Stimulated activated CD4-positive, alpha-beta T cell treated with anti-CD3 and anti-CD28 coated beads, Interleukin-1b, Interleukin-23, amount 100 ng/mL, for 48 hours (primary cell): ENCODE results near the gene EFCAB12.
A peak's percentile ranks its signal among the peaks of the same experiment; 100 is the strongest.
"Not testable (repeated sequence)": the region's sequence is repeated elsewhere in the genome, so short reads cannot be mapped to it uniquely, and the experiment has no call there.

Experiments used
- DNase-seq: peaks from one replicate; pipeline ENCODE4 v3.0.0-alpha.2; 2020

The EFCAB12 gene

DNA sequence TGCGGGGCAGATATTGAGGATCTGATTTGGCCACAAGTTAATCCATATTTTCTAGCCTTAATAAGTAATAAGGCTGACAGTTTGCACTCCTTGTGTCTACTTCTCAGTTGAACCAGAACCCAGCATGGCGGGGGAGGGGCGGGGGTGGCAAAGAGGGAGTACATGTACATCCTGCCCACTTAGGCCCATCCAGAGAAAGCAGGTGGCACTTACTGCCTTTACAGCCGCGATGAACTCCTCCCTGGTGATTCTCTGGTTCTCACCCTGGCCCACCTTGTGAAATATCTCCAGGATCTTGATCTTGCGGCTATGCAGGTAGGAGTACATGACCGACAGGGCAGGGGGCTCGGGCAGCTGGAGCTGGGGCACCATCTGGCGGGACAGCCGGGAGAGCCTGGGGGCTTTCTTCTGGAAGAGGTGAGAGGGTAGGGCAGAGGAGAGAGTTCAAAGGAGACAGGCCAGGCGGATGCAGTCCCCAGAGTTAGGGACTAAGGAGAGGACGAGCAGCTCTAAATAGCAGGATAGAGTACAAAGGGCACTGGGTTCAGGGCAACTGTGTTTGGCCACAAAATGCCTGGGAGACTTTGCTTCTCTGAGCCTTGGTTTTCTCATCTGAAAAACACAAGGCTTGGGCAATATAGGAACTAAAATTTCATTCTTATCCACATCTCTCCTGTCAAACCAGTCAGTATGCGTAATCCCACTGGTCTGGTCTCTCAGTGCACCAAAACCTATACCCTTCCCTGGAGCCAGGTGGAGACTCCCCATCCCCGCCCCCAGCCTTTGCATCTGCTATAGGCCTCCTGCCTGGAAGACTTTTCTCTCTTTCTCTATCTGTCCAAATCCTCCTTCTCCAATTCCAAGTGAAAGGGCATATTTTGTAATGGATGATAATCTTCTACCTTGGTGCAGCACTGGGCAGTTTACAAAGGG is 10.1 kb downstream of the EFCAB12 start:
- DNase-seq, result no peak

DNA sequence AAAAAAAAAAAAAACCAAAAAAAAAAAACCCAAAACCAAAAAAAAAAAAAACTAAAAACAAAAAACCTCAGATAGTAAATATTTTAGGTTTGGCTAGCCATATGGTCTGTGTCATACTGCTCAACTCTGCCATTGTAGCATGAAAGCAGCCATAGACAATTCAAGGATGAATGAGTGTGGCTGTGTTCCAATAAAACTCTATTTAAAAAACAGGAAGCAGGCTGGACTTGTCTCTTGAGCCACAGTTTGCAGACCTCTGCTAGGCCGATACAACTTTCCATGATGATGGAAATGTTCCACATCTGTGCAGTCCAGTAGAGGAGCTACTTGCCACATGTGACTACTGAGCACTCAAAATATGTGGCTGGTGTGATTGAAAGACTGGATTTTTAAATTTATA is 11.1 kb downstream of the EFCAB12 start:
- DNase-seq, result no peak

- DNase-seq, result no peak
Observed at GRCh38 chr3:129416415-129416814, 12.0 kb downstream of the EFCAB12 start.

- no peak for DNase-seq
Observed at GRCh38 chr3:129415830-129416229, 12.6 kb downstream of the EFCAB12 start.

DNA sequence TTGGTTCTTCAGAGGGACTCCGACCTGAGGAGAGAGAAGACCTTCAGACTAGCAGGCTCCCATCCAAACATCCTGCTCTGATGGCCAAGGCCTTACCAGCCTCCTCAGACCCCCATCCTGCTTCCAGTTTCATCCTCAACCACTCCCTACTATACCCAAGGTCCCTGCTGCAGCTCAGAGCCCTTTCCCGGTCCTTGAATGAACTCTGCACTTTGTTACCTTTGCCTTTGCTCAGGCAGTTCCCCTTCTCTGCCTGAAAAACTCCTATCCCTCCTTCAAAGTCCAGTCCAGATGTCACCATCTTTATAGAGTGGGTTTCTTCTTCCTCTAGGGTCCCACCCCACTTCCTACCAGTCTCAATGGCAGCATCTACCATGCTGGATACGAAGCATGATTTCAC is 13.1 kb downstream of the EFCAB12 start:
- DNase-seq, result no peak

GRCh38 chr3:129413687-129414506 is 14.5 kb downstream of the EFCAB12 start:
- DNase-seq, result no peak

- not testable (repeated sequence) for DNase-seq
Observed at GRCh38 chr3:129413238-129413637, 15.2 kb downstream of the EFCAB12 start.

DNA sequence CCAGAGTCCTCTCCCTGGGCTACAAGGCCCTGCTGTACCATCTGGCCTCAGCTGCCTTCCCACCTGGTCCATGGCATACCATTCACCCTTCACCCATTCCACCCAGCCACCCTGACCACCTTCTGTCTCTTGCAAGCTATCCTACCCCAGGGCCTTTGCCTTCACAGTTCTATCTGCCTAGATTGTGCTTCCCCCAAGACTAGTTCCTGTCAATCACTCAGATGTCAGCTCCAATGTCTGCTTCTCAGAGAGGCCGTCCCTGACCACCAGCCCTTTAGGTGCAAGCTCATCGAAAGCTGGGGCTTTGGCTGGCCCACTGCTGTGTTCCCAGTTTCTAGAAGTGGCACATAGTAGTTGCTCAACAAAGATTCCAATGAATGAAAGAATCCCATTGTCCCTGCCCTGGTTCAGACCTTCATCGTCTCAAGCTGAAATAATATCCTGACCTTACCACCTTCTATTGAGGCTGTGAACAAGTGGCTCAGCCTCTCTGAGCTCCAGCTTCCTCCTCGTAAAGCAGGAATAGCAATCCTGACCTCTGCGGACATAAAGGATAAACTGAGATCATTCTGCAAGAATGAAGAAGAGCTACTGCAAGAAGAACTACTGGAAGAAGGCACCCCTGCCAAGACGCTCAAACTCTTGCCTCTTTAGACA is 15.8 kb downstream of the EFCAB12 start:
- DNase-seq, result no peak

- no peak for DNase-seq
Observed at GRCh38 chr3:129410971-129411370, 17.5 kb downstream of the EFCAB12 start.

DNA sequence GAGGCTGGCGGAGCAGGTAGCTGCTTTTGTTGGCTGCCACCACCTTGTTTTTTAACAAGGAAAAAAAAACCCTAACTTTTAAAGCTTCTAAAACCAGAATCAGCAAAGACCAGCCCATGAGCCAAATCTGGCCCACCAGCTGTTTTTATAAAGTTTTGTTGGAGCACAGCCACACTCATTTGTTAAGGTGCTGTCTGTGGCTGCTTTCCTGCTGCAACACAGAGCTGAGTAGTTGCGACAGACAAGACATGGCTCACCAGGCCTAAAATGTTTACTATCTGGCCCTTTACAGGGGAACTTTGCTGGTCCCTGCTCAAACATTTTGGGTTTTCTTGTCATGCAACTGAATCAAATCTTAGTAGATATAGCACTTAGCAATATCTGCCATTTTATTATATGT is 18.9 kb downstream of the EFCAB12 start:
- no peak for DNase-seq

GRCh38 chr3:129404610-129405009 is 23.8 kb downstream of the EFCAB12 start:
- no peak for DNase-seq

- no peak for DNase-seq
Observed at GRCh38 chr3:129404130-129404529, 24.3 kb downstream of the EFCAB12 start.

DNA sequence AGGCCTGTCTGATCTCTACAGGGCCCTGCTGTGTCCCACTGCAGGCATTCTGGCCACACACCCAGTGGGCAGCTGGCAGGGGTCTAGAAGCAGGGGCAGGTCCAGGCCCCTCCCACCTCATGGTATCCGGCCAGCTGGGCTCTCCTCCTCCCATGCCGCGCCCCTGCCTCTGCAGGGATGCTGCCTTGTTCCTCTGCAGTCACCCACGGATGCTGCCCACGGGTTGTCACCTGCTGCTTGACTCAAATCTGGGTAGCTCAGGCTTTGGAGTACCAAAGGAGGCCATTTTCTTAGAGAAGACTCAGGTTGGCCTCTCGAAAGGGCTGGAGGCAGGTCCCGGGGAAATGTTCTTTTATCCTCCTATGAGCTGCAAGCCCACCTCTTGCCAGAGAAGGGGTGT is 25.0 kb downstream of the EFCAB12 start:
- no peak for DNase-seq

DNA sequence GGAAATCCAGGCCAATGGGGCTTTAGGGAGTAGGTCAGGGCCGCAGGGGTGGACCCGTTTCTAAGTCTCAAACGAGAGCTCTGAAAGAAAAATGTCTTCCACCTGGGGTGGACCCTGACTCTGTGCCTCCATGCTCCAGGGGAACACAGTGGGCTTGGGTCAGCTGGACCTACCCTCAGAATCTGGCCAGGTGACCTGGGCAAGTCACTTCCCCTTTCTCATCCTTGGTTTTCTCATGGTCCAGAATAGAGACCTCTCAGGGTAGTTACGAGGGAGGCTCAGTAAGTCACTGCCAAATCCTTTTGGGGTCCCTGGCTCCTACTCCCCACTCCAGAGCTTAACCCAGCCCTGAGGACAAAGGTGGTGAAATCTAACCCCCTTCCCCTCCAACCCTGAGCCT is 25.8 kb downstream of the EFCAB12 start:
- no peak for DNase-seq

- no peak for DNase-seq
Observed at GRCh38 chr3:129402210-129402609, 26.2 kb downstream of the EFCAB12 start.

DNA sequence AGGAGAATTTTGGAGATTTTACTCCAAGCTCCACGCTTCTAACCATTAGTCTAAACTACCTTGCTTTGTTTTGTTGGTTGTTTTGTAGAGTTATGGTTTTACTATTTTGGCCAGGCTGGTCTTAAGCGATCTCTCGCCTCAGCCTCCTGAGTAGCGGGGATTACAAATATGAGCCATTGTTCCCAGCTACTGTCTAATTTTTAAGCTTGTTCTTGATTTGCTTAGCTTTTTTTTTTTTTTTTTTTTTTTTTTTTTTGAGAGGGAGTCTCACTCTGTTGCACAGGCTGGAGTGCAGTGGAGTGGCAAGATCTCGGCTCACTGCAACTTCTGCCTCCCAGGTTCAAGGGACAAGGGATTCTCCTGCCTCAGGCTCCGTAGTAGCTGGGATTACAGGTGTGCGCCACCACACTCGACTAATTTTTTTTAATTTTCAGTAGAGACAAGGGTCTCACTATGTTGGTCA is 28.5 kb downstream of the EFCAB12 start:
- DNase-seq, result peak; percentile 37

DNA sequence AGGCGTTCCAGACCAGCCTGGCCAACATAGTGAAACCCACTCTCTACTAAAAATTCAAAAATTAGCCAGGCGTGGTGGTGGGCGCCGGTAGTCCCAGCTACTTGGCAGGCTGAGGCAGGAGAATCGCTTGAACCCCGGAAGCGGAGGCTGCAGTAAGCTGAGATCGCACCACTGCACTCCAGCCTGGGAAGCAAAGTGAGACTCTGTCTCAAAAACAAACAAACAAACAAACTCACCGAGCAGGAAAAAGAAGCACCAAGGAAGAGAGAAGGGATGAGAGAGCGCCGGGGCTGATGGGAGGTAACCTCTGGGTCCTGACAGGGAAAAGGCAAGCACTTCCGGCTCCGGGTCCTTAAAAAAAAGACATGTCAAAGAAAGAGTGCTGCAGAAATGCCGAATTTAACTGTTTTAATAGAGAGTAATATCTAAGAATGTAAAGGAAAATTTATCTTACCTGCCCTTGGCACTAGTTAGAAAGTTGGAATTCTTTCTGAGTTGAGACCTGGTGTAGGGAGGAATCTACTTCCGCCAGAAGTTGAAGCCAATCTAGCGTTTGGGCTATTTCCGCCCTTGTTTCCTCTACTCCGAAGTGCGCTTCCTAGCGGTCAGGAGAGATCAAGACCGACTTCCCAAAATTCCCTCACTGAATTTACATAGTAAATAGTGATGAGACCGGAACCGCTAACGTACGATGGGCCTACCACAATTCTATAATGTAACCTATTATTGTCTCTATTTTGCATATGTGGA is 29.1 kb downstream of the EFCAB12 start:
- DNase-seq, result peak; percentile 74

- DNase-seq, result peak; percentile 10
Observed at GRCh38 chr3:129398803-129399144, 29.7 kb downstream of the EFCAB12 start.

GRCh38 chr3:129393760-129394564 is 34.5 kb downstream of the EFCAB12 start:
- not testable (repeated sequence) for DNase-seq

GRCh38 chr3:129393271-129393670 is 35.2 kb downstream of the EFCAB12 start:
- DNase-seq, result no peak

GRCh38 chr3:129392106-129392887 is 36.1 kb downstream of the EFCAB12 start:
- DNase-seq, result not testable (repeated sequence)
